ENCODE results near the gene TNFAIP8. TPM values are rescaled to one million over a fixed set of nuclear protein-coding genes. Genes with fewer than 3 reads are reported as not detected.

TNFAIP8 gene
- total RNA-seq, 1 donor from 2014 or later = 19.5 TPM

DNA sequence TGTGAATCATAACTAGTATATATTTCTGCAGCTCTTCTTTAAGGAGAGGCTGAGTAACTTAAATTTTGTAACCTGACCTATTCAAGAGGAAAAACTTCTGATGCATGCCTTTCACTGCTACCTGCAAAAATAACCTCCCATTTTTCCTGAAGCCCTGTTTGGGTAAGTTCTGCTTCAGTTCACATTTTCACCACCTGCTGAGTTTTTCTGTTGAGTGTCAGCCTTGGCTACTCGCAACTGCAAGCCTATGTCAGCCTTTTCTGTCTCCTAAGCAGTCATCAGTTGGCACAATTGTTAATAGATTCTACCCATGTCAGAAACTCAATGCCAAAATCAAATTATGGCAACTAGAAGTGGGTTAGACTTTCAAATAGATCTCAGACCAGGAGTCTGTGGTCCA, 8.2 kb upstream of the TNFAIP8 start:
- no peak overlapping the region for H3K4me3 Mint-ChIP-seq (ENCODE audit: unreplicated experiment)
- H3K9me3 Mint-ChIP-seq (ENCODE audit: low read depth) = no peaks in the 10 kb centered on the region
- no peak for DNase-seq (ENCODE audit: low spot score)

DNA sequence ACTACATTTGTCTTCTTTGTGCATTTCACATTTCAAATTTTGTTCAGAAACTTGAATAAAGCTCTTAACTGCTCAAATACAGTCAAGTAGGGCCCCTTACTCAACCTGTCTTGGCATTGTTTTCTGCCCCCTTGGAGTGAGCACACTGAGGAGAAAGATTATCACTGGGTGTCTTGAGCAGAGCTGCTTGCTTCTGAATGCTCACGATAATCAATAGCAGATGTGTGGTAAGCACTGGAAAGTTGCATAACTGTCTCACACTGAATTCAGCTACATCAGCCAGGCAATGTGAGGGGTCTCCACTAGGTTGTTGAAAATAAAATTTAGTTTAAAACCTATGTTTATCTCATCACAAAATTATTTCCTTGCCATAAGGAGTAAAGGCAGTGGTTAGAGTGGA, 7.8 kb upstream of the TNFAIP8 start:
- H3K27ac Mint-ChIP-seq (ENCODE audit: unreplicated experiment) = no peak overlapping the region
- peaks cover 16% of the 10 kb centered on the region for H3K4me1 Mint-ChIP-seq (ENCODE audit: low read depth)
- no peaks in the 10 kb centered on the region for H3K36me3 Mint-ChIP-seq (ENCODE audit: low read depth)
- TF ChIP-seq, protein P1, sequence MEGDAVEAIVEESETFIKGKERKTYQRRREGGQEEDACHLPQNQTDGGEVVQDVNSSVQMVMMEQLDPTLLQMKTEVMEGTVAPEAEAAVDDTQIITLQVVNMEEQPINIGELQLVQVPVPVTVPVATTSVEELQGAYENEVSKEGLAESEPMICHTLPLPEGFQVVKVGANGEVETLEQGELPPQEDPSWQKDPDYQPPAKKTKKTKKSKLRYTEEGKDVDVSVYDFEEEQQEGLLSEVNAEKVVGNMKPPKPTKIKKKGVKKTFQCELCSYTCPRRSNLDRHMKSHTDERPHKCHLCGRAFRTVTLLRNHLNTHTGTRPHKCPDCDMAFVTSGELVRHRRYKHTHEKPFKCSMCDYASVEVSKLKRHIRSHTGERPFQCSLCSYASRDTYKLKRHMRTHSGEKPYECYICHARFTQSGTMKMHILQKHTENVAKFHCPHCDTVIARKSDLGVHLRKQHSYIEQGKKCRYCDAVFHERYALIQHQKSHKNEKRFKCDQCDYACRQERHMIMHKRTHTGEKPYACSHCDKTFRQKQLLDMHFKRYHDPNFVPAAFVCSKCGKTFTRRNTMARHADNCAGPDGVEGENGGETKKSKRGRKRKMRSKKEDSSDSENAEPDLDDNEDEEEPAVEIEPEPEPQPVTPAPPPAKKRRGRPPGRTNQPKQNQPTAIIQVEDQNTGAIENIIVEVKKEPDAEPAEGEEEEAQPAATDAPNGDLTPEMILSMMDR (IDR thresholded peaks at IDR 0.05) = no peak
- no peaks in the 10 kb centered on the region for H3K27me3 Mint-ChIP-seq (ENCODE audit: low read depth)
- no peak overlapping the region for H3K4me3 Mint-ChIP-seq (ENCODE audit: unreplicated experiment)
- no peaks in the 10 kb centered on the region for H3K9me3 Mint-ChIP-seq (ENCODE audit: low read depth)
- DNase-seq (ENCODE audit: low spot score) = no peak

More for the DNA sequence above, 8.2 kb upstream of the TNFAIP8 start:
- no peak overlapping the region for H3K27ac Mint-ChIP-seq (ENCODE audit: unreplicated experiment)
- H3K36me3 Mint-ChIP-seq (ENCODE audit: low read depth) = no peaks in the 10 kb centered on the region
- TF ChIP-seq, protein P1 (IDR thresholded peaks at IDR 0.05) = no peak
- no peaks in the 10 kb centered on the region for H3K27me3 Mint-ChIP-seq (ENCODE audit: low read depth)
- H3K4me1 Mint-ChIP-seq (ENCODE audit: low read depth) = peaks cover 20% of the 10 kb centered on the region

DNA sequence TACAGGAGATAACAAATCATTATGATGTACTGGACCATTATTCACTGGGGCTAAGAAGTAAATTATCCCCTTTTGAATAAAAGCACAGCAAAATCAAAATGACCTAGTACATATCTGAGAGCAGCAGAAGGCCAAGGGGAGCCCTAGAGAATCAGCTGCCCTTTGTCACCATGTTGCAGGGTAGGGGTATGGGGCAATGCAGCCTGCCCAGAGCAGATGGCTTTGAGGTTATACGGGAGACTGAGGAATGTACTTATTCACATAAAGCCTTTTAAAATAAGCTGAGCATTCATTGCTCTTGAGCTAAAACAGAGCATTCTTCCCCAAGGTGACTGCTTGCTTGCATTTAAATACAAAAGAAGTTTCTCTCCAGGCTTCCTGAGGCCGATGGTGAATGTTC, 2.6 kb upstream of the TNFAIP8 start:
- no peaks in the 10 kb centered on the region for H3K9me3 Mint-ChIP-seq (ENCODE audit: low read depth)
- H3K36me3 Mint-ChIP-seq (ENCODE audit: low read depth) = no peaks in the 10 kb centered on the region
- H3K4me1 Mint-ChIP-seq (ENCODE audit: low read depth) = peaks cover 28% of the 10 kb centered on the region
- H3K27me3 Mint-ChIP-seq (ENCODE audit: low read depth) = no peaks in the 10 kb centered on the region
- DNase-seq (ENCODE audit: low spot score) = no peak
- no peak overlapping the region for H3K27ac Mint-ChIP-seq (ENCODE audit: unreplicated experiment)
- H3K4me3 Mint-ChIP-seq (ENCODE audit: unreplicated experiment) = no peak overlapping the region
- TF ChIP-seq, protein P1 (IDR thresholded peaks at IDR 0.05) = no peak

GRCh38 chr5:119353686-119354366, 2.0 kb upstream of the TNFAIP8 start:
- TF ChIP-seq, protein P1 (IDR thresholded peaks at IDR 0.05) = no peak
- Mint-ChIP-seq H3K4me3 (ENCODE audit: unreplicated experiment) (no peak overlapping the region), H3K27me3 (ENCODE audit: low read depth) (no peaks in the 10 kb centered on the region), H3K27ac (ENCODE audit: unreplicated experiment) (no peak overlapping the region), H3K36me3 (ENCODE audit: low read depth) (no peaks in the 10 kb centered on the region), H3K4me1 (ENCODE audit: low read depth) (peaks cover 28% of the 10 kb centered on the region), H3K9me3 (ENCODE audit: low read depth) (no peaks in the 10 kb centered on the region)
- DNase-seq (ENCODE audit: low spot score) = no peak

GRCh38 chr5:119354537-119355243, 1.1 kb upstream of the TNFAIP8 start:
- TF ChIP-seq, protein P1 (IDR thresholded peaks at IDR 0.05) = no peak
- Mint-ChIP-seq H3K9me3 (ENCODE audit: low read depth) (no peaks in the 10 kb centered on the region), H3K27ac (ENCODE audit: unreplicated experiment) (no peak overlapping the region), H3K36me3 (ENCODE audit: low read depth) (no peaks in the 10 kb centered on the region), H3K4me1 (ENCODE audit: low read depth) (peaks cover 34% of the 10 kb centered on the region), H3K4me3 (ENCODE audit: unreplicated experiment) (no peak overlapping the region), H3K27me3 (ENCODE audit: low read depth) (no peaks in the 10 kb centered on the region)
- DNase-seq (ENCODE audit: low spot score) = no peak

All from chondrocyte (in vitro differentiated cells).